Activated naive CD8-positive, alpha-beta T cell treated with anti-CD3 and anti-CD28 coated beads, Interleukin-2, amount 10 ng/mL, durations not matched to agents 7 days and 5 days (primary cell): ENCODE measurements around the gene FBXO42. TPM values are rescaled to one million over a fixed set of nuclear protein-coding genes. Genes with fewer than 3 reads are reported as not detected.
"Not testable (repeated sequence)": the region's sequence is repeated elsewhere in the genome, so short reads cannot be mapped to it uniquely, and the experiment has no call there.

Experiments used
- ATAC-seq: fragments of 150-1000 bp; cut with Tn5 transposase; one replicate; pipeline ENCODE4 v1.10.0; 2021; ENCODE audit warnings: low read depth, moderate library complexity
- POLR2A ChIA-PET: fragments of 350-600 bp; sonication (Branson Sonifier 250); formaldehyde crosslinking; loops from one replicate; lab custom pipeline; 2021; ENCODE audit warnings: antibody characterized with exemption; lab: Charles Lee
- DNase-seq: peaks from one replicate; pipeline ENCODE4 v3.0.0; 2021
- H3K27ac Mint-ChIP-seq: one replicate; pipeline ENCODE4 v1.8.0; 2022; ENCODE audit warnings: mild to moderate bottlenecking, mixed read lengths
- H3K27me3 Mint-ChIP-seq: one replicate; pipeline ENCODE4 v1.8.0; 2022; ENCODE audit warnings: mild to moderate bottlenecking, moderate library complexity, mixed read lengths
- H3K36me3 Mint-ChIP-seq: one replicate; pipeline ENCODE4 v1.8.0; 2021; ENCODE audit warnings: mild to moderate bottlenecking, mixed read lengths
- H3K4me1 Mint-ChIP-seq: one replicate; pipeline ENCODE4 v1.8.0; 2021; ENCODE audit warnings: mixed read lengths
- H3K4me3 Mint-ChIP-seq: one replicate; pipeline ENCODE4 v1.8.0; 2022; ENCODE audit warnings: mild to moderate bottlenecking, moderate library complexity, mixed read lengths
- H3K9me3 Mint-ChIP-seq: one replicate; pipeline ENCODE4 v1.8.0; 2021; ENCODE audit warnings: mixed read lengths
- total RNA-seq, 2 experiments: library from RNA; stranded (reverse); gene quantifications; one replicate each; pipeline ENCODE4 v1.2.3, GENCODE V29; 2021

The FBXO42 gene
- total RNA-seq, 2 experiments from 2014 or later, result 22.3 to 25.1 TPM

DNA sequence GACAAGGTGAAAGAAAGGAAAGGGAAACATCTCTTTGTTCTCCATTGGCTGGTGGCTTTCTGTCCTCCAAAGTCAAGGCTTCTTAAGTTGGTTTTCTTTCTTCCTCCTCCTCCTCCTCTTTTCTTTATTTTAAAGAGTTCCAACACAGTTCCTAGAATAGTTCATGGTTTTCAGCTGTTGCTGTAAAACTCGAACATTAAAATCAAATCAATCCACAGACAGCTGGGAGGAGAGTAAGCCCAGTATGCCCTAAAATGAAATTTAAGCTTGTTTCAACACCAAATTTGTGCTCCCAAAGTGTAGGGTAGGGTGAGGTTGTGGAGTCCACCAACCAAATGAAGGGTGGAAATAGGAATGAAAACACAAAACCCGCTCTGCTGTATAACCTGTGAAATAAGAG is 104.8 kb downstream of the FBXO42 start:
- H3K27me3 Mint-ChIP-seq, result no peaks in the 10 kb centered on the region
- H3K36me3 Mint-ChIP-seq, result peaks cover 6% of the 10 kb centered on the region
- POLR2A ChIA-PET, result no interaction called here

DNA sequence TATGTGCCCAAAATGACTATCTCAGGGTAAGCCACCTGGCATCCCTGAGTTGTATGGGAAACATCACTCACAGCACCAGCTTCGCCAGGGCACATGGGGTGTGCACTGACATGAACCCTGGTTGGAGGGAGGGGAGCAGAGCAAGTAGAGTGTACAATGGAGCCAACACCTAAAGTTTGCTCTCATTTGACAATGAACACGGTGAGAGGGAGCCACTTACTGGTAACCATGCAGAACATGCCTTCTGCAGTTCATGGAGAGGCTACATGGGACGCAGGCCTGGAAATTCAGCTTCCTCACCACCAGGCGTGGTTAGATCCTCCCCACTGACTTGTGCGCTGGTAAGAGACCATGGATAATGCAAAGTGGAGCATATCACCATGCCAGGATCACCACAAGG is 105.3 kb downstream of the FBXO42 start:
- H3K4me3 Mint-ChIP-seq, result no peak overlapping the region
- ATAC-seq (no peak), DNase-seq (no peak)
- no peaks in the 10 kb centered on the region for H3K9me3 Mint-ChIP-seq
- no peaks in the 10 kb centered on the region for H3K27me3 Mint-ChIP-seq
- H3K4me1 Mint-ChIP-seq, result peaks cover 25% of the 10 kb centered on the region
- no peak overlapping the region for H3K27ac Mint-ChIP-seq
- peaks cover 6% of the 10 kb centered on the region for H3K36me3 Mint-ChIP-seq
- POLR2A ChIA-PET, result no interaction called here

More for the DNA sequence above, 104.8 kb downstream of the FBXO42 start:
- H3K4me3 Mint-ChIP-seq, result no peak overlapping the region
- no peak overlapping the region for H3K27ac Mint-ChIP-seq
- H3K4me1 Mint-ChIP-seq, result peaks cover 25% of the 10 kb centered on the region
- H3K9me3 Mint-ChIP-seq, result no peaks in the 10 kb centered on the region
- DNase-seq, result no peak
- ATAC-seq, result no peak

DNA sequence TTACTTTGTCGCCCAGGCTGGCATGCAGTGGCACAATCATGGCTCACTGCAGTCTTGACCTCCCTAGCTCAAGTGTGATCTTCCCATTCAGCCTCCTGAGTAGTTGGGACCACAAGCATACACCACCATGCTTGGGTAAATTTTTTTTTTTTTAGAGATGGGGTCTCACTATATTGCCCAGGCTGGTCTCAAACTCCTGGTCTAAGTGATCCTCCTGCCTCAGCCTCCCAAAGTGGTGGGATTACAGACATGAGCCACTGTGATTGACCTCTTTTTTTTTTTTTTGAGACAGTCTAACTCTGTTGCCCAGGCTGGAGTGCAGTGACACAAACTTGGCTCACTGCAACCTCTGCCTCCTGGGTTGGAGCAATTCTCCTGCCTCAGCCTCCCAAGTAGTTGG is 106.0 kb downstream of the FBXO42 start:
- H3K4me3 Mint-ChIP-seq, H3K36me3 Mint-ChIP-seq, H3K9me3 Mint-ChIP-seq, DNase-seq, ATAC-seq, POLR2A ChIA-PET, H3K27me3 Mint-ChIP-seq: not testable (repeated sequence)
- peaks cover 25% of the 10 kb centered on the region for H3K4me1 Mint-ChIP-seq
- H3K27ac Mint-ChIP-seq, result peak overlapping the region; percentile 20

DNA sequence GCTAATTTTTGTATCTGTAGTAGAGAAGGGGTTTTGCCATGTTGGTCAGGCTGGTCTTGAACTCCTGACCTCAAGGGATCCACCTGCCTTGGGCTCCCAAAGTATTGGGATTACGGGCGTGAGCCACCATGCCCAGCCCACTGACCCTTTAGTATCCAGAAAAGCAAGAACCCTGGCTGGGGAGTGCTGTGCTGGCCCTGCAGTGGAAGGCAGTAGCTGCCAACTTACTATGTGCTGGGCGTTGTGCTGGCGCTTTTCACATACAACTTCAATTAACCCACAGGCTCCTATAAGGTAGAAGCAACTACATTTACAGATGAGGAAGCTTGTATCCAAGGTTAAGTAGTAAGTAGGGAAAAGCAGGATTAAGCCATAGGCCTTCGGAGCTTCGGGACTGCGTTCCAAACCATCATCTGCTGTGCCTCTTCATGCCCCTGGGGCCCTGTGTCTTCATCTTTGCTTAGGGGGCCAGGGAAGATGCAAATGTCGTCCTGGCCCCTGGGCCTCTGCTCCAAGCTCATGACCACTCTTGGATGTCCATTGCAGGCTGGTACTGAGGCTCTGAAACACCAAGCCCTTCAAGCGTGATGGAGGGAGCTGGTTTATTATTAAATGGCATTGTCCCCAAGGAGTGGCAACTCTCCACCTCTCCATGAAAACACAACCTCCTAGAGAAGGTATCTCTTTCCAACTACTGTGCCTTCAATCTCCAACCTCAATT is 106.6 kb downstream of the FBXO42 start:
- Mint-ChIP-seq H3K4me3 (no peak overlapping the region), H3K36me3 (peaks cover 3% of the 10 kb centered on the region), H3K4me1 (peaks cover 23% of the 10 kb centered on the region), H3K27ac (no peak overlapping the region), H3K9me3 (no peaks in the 10 kb centered on the region), H3K27me3 (no peaks in the 10 kb centered on the region)
- POLR2A ChIA-PET, result no interaction called here
- DNase-seq, result no peak
- no peak for ATAC-seq

DNA sequence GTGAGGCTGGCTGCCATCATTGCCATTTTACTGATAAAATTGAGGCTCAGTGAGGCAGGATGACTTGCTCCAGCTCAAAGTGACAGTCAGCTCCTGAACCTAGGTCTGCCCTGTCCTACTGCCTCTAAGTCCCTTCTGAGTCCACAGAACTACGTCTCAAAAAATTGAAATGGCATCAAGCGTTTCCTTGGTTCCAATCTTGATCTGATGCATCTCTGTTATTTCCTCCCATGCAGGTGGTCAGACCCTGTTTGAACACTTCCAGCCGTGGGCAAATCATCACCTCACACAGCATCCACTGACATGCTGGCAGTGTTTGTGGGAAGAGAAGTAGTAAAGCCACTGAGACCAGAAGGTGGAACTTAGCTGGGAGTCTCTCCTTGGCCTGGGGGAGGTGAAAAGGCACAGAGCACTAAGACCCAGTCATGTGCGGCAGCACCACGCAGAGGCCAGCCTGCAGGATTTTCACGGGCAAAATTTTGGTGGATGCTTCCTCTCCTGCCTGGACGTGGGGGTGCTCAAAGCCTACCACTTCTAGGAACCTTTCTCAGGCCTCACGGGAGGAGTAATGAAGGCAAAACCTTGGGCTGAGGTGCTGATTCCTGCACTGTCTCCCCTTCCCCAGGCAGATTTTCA is 107.5 kb downstream of the FBXO42 start:
- Mint-ChIP-seq H3K9me3 (no peaks in the 10 kb centered on the region), H3K27me3 (no peaks in the 10 kb centered on the region), H3K27ac (no peak overlapping the region), H3K4me3 (no peak overlapping the region), H3K36me3 (peaks cover 2% of the 10 kb centered on the region), H3K4me1 (peaks cover 23% of the 10 kb centered on the region)
- ATAC-seq (no peak), DNase-seq (no peak)
- POLR2A ChIA-PET, result interaction anchor here (0.6 to 1.2 kb wide), 2 partner anchors 22 to 107 kb away, joined by 3 to 4 read pairs; partner anchors contain the start of gene FBXO42

DNA sequence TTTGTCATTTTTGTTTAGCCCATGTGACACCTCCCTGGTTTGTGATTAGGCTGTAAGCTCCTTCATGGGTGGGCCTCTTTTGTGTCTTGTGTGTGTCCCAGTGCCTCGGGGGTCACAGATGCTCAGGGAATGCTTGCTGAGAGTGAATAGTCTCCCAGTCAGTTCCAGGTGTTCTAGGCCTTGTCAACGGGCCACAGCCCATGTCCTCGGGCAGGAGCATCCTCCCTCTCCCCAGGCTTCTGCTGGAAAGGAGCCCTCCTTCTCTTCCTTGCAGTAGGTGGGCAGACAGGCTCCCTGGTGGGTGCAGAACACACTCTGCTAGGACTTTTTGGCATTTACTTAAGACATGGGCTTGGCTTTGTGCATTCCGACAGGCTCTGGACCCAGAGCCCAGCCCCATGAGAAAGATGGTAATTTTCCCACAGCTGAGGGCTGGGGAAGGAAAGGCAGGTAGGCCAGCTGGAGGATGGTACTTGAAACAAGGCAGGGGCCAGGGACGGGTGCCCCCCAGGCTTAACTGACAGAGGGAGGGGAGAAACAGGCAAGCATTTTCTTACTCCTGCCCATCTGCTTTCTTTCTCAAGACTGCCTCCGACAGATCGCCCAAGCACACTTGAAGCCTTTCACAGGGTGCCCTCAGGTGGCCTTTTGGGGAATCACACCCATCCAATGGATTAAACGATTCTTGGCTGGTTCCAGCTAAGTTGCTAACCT is 108.2 kb downstream of the FBXO42 start:
- POLR2A ChIA-PET, result interaction anchor here (0.6 to 2.6 kb wide), 3 partner anchors 22 to 108 kb away, joined by 3 to 12 read pairs (median 4); partner anchors contain the start of gene FBXO42
- Mint-ChIP-seq H3K27ac (no peak overlapping the region), H3K4me3 (no peak overlapping the region), H3K36me3 (no peaks in the 10 kb centered on the region), H3K9me3 (no peaks in the 10 kb centered on the region), H3K4me1 (peaks cover 18% of the 10 kb centered on the region), H3K27me3 (no peaks in the 10 kb centered on the region)
- ATAC-seq (peak; percentile 78), DNase-seq (peak; percentile 74)

DNA sequence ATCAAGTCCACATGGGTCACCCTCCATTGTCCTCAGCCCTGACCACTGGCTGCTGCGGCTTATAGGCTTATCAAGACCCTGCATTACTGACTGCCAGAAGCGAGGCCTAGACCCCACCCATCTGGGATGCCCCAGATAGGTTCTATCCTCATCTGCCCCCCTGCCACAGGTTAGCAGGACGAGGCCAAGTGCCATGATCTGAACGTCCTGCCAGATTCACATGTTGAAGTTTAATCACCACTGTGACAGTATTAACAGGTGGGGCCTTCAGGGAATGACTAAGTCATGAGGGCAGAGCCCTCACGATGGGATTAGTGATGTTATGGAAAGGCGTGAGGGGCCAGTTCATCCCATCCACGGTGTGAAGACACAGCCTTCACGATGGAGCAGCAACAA is 109.1 kb downstream of the FBXO42 start:
- Mint-ChIP-seq H3K27me3 (no peaks in the 10 kb centered on the region), H3K27ac (no peak overlapping the region), H3K4me3 (no peak overlapping the region), H3K36me3 (no peaks in the 10 kb centered on the region), H3K9me3 (no peaks in the 10 kb centered on the region), H3K4me1 (peaks cover 12% of the 10 kb centered on the region)
- DNase-seq (no peak), ATAC-seq (no peak)
- POLR2A ChIA-PET, result interaction anchor here (1.2 to 2.6 kb wide), 2 partner anchors 37 to 109 kb away, joined by 3 to 12 read pairs; partner anchors contain the start of gene FBXO42

DNA sequence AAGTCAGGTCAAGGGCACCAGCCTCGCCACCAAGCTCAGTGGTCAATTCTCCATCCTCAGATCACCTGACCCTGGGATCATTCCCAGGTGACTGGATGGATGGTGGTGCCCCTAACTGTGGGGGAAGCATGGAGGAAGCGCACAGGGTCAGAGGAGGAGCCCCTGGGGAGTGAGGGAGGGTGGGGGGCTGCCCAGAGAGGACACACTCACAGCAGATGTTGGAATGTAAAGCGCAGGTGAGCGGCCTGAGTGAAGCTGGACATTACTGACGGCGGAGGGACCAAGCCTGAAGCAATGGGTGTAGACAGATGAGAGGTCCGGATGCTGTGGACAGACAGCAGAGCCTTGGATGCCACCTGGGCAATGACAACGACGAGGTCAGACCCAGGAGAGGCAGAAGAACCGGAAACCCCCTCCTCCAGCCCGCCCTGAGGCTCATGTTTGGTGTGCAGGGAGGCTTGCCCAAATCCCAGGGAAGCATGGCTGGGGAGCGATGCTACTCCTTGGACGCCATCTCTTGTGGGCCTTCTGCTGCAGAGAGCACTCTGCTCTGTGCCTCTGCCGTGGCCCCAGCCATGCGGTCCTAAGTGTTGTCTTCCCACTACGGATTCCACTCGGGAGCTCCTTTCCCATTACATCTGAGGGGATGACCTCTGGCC is 109.6 kb downstream of the FBXO42 start:
- H3K36me3 Mint-ChIP-seq, result no peaks in the 10 kb centered on the region
- peaks cover 13% of the 10 kb centered on the region for H3K4me1 Mint-ChIP-seq
- H3K4me3 Mint-ChIP-seq, result no peak overlapping the region
- ATAC-seq (no peak), DNase-seq (no peak)
- POLR2A ChIA-PET, result interaction anchor here (2.6 kb wide), 1 partner anchor 36 kb away, joined by 12 read pairs; no protein-coding TSS in a partner anchor
- H3K27me3 Mint-ChIP-seq, result no peaks in the 10 kb centered on the region
- H3K27ac Mint-ChIP-seq, result no peak overlapping the region
- no peaks in the 10 kb centered on the region for H3K9me3 Mint-ChIP-seq

DNA sequence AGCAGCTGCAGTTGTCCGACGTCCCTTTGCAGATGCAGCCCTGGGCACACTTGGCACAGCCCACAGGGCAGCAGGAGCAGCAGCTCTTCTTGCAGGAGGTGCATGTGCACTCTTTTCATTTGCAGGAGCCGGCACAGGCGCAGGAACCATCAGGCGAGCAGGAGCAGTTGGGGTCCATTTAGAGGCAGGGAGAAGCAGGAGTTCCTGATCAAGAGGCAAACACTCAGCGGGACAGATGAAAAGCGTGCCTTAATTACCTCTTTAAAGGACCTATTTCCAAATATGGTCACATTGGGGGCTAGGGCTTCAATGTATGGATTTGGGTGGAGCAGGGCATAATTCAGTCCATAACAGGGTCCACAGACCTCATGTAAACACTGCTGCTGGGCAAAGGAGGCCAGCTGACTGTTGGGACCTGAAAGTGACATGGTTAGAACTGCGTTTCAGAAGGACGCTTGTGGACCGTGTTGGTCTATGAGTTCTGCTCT is 111.0 kb downstream of the FBXO42 start:
- H3K9me3 Mint-ChIP-seq, result no peaks in the 10 kb centered on the region
- no peaks in the 10 kb centered on the region for H3K27me3 Mint-ChIP-seq
- no peaks in the 10 kb centered on the region for H3K36me3 Mint-ChIP-seq
- peaks cover 19% of the 10 kb centered on the region for H3K4me1 Mint-ChIP-seq
- POLR2A ChIA-PET, result no interaction called here
- H3K4me3 Mint-ChIP-seq, result no peak overlapping the region
- no peak for ATAC-seq
- no peak overlapping the region for H3K27ac Mint-ChIP-seq
- no peak for DNase-seq

DNA sequence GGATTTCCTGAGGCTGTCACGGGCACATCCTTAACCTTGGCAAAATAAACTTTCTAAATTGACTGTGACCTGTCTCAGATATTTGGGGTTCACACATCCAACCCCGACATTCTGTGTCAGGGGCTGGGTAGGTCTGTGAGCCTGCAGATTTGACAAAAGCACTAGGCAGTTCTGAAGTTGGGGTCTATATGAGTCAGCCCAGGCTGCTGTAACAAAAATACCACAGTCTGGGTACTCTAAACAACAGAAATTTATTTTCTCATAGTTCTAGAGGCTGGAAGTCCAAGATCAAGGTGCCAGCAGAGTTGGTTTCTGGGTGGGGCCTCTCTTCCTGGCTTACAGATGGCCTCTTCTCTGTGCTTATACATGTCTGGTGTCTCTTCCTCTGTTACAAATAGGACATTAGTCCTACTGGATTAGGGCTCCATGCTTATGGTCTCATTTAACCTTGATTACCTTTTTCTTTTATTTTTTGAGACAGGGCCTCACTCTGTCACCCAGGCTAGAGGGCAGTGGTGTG is 112.2 kb downstream of the FBXO42 start:
- Mint-ChIP-seq H3K27ac (no peak overlapping the region), H3K9me3 (no peaks in the 10 kb centered on the region)
- POLR2A ChIA-PET, result interaction anchor here (0.7 kb wide), 1 partner anchor 9 kb away, joined by 8 read pairs; no protein-coding TSS in a partner anchor

DNA sequence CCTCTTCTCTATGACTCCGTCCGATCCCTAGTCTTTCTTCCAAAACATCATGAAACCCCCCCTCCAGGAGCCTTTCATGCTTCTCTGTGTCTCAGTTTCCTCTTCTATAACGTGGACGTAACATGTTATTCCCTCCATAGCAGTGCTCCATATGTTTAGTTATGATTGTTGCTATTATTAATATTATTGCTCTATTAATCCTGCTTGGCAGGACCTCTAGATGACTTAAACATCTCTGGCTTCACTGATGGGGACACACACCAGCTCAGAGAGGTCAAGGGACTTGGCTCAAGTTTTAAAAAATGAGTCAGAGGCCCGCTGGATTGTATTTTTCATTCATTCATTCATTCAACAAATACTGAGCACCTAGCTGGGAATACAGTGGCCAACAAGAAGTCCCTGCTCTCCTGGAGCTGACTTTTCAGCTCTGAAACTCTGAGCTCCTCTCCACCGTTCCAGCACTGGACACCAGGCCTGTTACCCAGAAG is 114.9 kb downstream of the FBXO42 start:
- Mint-ChIP-seq H3K4me1 (peaks cover 22% of the 10 kb centered on the region), H3K4me3 (peak overlapping the region; percentile 93), H3K27me3 (no peaks in the 10 kb centered on the region), H3K36me3 (no peaks in the 10 kb centered on the region), H3K27ac (peak overlapping the region; percentile 87), H3K9me3 (no peaks in the 10 kb centered on the region)
- DNase-seq (no peak), ATAC-seq (no peak)
- POLR2A ChIA-PET, result interaction anchor here (1.2 to 3.0 kb wide), 4 partner anchors 20 to 31 kb away, joined by 4 to 12 read pairs (median 8); no protein-coding TSS in a partner anchor

More for the DNA sequence above, 112.2 kb downstream of the FBXO42 start:
- H3K36me3 Mint-ChIP-seq, result no peaks in the 10 kb centered on the region
- ATAC-seq (no peak), DNase-seq (no peak)
- peaks cover 27% of the 10 kb centered on the region for H3K4me1 Mint-ChIP-seq
- H3K4me3 Mint-ChIP-seq, result no peak overlapping the region
- no peaks in the 10 kb centered on the region for H3K27me3 Mint-ChIP-seq

DNA sequence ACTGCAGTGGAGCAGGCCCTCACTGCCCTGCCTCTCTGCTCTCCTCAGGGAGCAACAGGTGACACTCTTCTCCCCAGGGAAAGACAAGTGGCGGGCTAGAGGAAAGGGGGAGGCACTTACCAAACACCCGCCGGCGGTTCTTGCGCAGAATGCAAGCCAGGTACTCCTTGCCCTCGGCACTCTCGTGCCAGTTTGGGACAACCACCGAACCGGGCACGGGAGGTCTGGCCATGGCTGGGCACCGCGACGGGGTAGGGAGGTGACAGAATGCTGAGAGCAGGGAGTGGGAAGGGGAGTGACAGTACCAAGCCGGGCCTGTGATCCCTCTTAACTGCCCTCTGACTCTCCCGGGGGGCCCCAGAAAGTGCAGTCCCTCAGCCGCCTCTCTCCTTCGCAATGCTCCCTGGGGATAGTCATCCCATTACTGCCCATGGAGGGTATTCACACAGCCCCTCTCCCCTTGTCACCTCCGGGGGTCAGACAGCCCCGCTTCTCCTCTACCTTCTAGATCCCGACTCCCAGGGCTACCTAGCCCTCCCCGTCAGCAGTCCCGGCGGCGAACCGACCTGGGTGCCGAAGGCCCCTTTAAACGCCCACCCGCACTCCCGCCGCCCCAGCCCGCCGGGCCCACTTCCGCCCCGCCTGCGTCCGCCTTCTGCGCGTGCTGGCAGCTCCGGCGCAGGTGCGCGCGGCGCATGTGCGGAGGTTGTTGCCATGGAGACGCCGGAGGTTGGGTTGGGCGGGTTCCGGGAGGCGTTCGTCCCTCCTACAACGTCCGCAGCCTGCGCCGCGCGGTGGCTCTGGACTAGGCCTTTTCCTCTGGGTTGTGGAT is 115.6 kb downstream of the FBXO42 start, which contains the start of gene CPLANE2:
CPLANE2 (minus strand) TSS at position 673 of the 832 bp plus-strand sequence; CDS start at position 232, 441 bp downstream.
- H3K4me1 Mint-ChIP-seq, result peaks cover 22% of the 10 kb centered on the region
- DNase-seq (peak; percentile 97), ATAC-seq (peak; percentile 90)
- peak within 1 kb of the TSS; percentile 87 for H3K27ac Mint-ChIP-seq
- no peaks in the 10 kb centered on the region for H3K9me3 Mint-ChIP-seq
- POLR2A ChIA-PET, result interaction anchor here (1.4 to 3.0 kb wide), 3 partner anchors 20 to 30 kb away, joined by 7 to 12 read pairs (median 9); no protein-coding TSS in a partner anchor
- H3K4me3 Mint-ChIP-seq, result peak within 1 kb of the TSS; percentile 93
- H3K36me3 Mint-ChIP-seq, result no peaks in the 10 kb centered on the region
- no peaks in the 10 kb centered on the region for H3K27me3 Mint-ChIP-seq
